ENCODE results near the gene ABLIM2.

Gene ABLIM2

GRCh38 chr4:8082517-8083055, 76.0 kb downstream of the ABLIM2 start:
- no peak for DNase-seq

GRCh38 chr4:8081621-8082516, 76.7 kb downstream of the ABLIM2 start:
- no peak for DNase-seq

GRCh38 chr4:8081171-8081570, 77.4 kb downstream of the ABLIM2 start:
- DNase-seq: no peak

GRCh38 chr4:8080754-8081065, 77.9 kb downstream of the ABLIM2 start:
- no peak for DNase-seq

- DNase-seq: no peak
These were observed 78.5 kb downstream of the ABLIM2 start for GRCh38 chr4:8079916-8080753.

- DNase-seq: no peak
These were observed 79.4 kb downstream of the ABLIM2 start for GRCh38 chr4:8079031-8079885.

- no peak for DNase-seq
These were observed 80.0 kb downstream of the ABLIM2 start for GRCh38 chr4:8078610-8079015.

- DNase-seq: no peak
These were observed 80.5 kb downstream of the ABLIM2 start for GRCh38 chr4:8078109-8078494.

- no peak for DNase-seq
These were observed 81.2 kb downstream of the ABLIM2 start for GRCh38 chr4:8077181-8078108.

GRCh38 chr4:8076023-8076422, 82.6 kb downstream of the ABLIM2 start:
- no peak for DNase-seq

GRCh38 chr4:8073206-8073863, 85.3 kb downstream of the ABLIM2 start:
- DNase-seq: no peak

- no peak for DNase-seq
These were observed 86.2 kb downstream of the ABLIM2 start for GRCh38 chr4:8072235-8072968.

- no peak for DNase-seq
These were observed 86.8 kb downstream of the ABLIM2 start for GRCh38 chr4:8071766-8072165.

- no peak for DNase-seq
These were observed 87.6 kb downstream of the ABLIM2 start for GRCh38 chr4:8070736-8071718.

GRCh38 chr4:8069102-8069752, 89.4 kb downstream of the ABLIM2 start:
- no peak for DNase-seq

- DNase-seq: no peak
These were observed 90.4 kb downstream of the ABLIM2 start for GRCh38 chr4:8067945-8068896.

- DNase-seq: no peak
These were observed 91.2 kb downstream of the ABLIM2 start for GRCh38 chr4:8067274-8067936.
